Right cardiac atrium (tissue), 5 donors: ENCODE data around the gene SUPT16H. TPM values are rescaled to one million over a fixed set of nuclear protein-coding genes. Genes with fewer than 3 reads are reported as not detected.
A peak's percentile ranks its signal among the peaks of the same experiment; 100 is the strongest.
"Not testable (repeated sequence)": the region's sequence is repeated elsewhere in the genome, so short reads cannot be mapped to it uniquely, and the experiment has no call there.

Experiments used
- ATAC-seq, 2 donors: fragments of 200-7000 bp; cut with Tn5 transposase; one replicate each; pipeline versions ENCODE4 v1.8.0 to v1.9.1; 2020; ENCODE audit warnings: moderate library complexity in 2 of 2, mild to moderate bottlenecking in 1 of 2
- DNase-seq, 3 donors: peaks; one replicate each; pipeline ENCODE4 v3.0.0-alpha.2; 2020
- H3K27ac ChIP-seq: one replicate; pipeline ENCODE4 v1.5.1; 2013; ENCODE audit warnings: mild to moderate bottlenecking, low read length, control low read depth, moderate library complexity
- H3K27me3 ChIP-seq: one replicate; pipeline ENCODE4 v1.6.1; 2013; ENCODE audit not compliant: control insufficient read depth, insufficient read depth
- H3K4me1 ChIP-seq: one replicate; pipeline ENCODE4 v1.6.1; 2013; ENCODE audit warnings: low read length; ENCODE audit not compliant: control insufficient read depth, insufficient read depth
- H3K4me3 ChIP-seq: one replicate; pipeline ENCODE4 v1.5.1; 2013; ENCODE audit warnings: low read length, control low read depth
- H3K9me3 ChIP-seq: one replicate; pipeline ENCODE4 v1.6.1; 2013; ENCODE audit warnings: low read length; ENCODE audit not compliant: control insufficient read depth
- WGBS: extraction: QIAGEN DNeasy Blood & Tissue Kit; methylation state at CpG from one replicate; pipeline ENCODE4 v1.1.7; 2013; 5-methylcytosine and 5-hydroxymethylcytosine counted together
- intact Hi-C, 4 donors: fragments of 100-400 bp; cut with DNase I; formaldehyde crosslinking; loops; one replicate each; pipeline versions ENCODE4 v1.11.0 to v1.14.0; 2022 to 2023
- polyA plus RNA-seq: library from polyadenylated mRNA; stranded (reverse); fragments of 200-250 nt; gene quantifications from one replicate; pipeline ENCODE4 v1.2.3, GENCODE V29; 2013
- total RNA-seq, 4 donors: library from RNA; stranded (reverse); fragmentation: NEBNext Ultra II Directional; extraction: Animal tissue kit (Norgen Biotek cat#: 25700); gene quantifications; one replicate each; pipeline ENCODE4 v1.2.1, GENCODE V29; 2021
- donor health status: healthy with polysubstance abuse.
- donor health status: DM: no; HTN: yes; CAD: no.
- donor health status: DM: no; HTN: no; CAD: no.
- donor health status: DM: no; HTN: yes; CAD: no; lungs with severe emphysema.
- donor health status: DM: yes; HTN: yes; CAD: no.

The SUPT16H gene
- total and polyA plus RNA-seq, 5 donors = 27.4 to 38.7 (median 34.9) TPM

DNA sequence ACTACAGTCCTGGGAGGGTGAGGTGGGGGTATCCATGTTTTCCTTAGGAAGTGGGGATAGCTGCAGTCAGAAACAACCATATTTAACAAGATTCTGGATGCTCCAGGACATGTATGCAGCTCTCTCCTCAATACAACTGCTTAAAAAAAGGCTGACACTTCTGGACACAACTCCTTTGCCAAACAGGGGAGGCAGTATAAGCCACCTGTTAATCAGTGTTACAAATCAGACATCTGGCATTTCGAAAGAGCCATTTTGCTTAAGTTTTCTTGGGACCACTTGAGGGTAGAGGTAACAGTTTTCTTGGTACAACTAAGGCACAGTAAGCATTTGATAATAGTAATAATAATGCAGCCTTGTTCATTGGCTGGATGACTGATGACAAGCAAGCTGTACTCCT is 56.8 kb downstream of the SUPT16H start:
- H3K4me3 ChIP-seq = no peak overlapping the region
- H3K27me3 ChIP-seq = no peaks in the 10 kb centered on the region
- no peaks in the 10 kb centered on the region for H3K9me3 ChIP-seq
- ATAC-seq (no peak), DNase-seq (no peak)
- 75% methylated on average over 1 of the region's 1 CpG for WGBS
- no peak overlapping the region for H3K27ac ChIP-seq
- no peaks in the 10 kb centered on the region for H3K4me1 ChIP-seq
- intact Hi-C loops = no loop called here

- WGBS = 78% methylated on average over 2 of the region's 2 CpGs
- no peak for DNase-seq
- no peak for ATAC-seq
Observed at GRCh38 chr14:21322716-21323115, 61.1 kb downstream of the SUPT16H start.

DNA sequence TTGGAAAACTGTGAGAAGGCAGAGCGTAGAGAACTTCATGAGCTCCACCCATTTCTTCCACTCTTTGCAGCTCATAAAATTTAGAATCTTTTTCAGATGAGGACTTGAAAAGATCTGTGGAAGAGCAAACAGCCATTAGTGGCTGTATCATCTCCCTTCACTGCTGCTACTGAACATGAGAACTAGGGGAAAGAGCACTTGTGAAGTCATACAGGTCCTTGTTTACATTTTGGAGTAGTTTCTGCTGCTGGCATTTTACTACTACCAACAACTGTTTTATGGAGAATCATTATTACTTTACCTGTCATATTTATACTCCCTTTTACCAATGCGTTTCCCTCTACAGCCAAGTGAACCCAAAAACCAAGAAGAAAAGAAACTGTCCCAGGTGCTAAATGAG is 62.9 kb downstream of the SUPT16H start:
- Histone ChIP-seq H3K9me3 (no peaks in the 10 kb centered on the region), H3K27ac (no peak overlapping the region), H3K4me1 (no peaks in the 10 kb centered on the region), H3K27me3 (no peaks in the 10 kb centered on the region), H3K4me3 (no peak overlapping the region)
- DNase-seq (no peak), ATAC-seq (no peak)
- 91% methylated on average over 2 of the region's 2 CpGs for WGBS
- intact Hi-C loops = no loop called here

More at GRCh38 chr14:21322716-21323115, 61.1 kb downstream of the SUPT16H start:
- no peaks in the 10 kb centered on the region for H3K27me3 ChIP-seq
- no peaks in the 10 kb centered on the region for H3K4me1 ChIP-seq
- intact Hi-C loops = no loop called here
- H3K4me3 ChIP-seq = no peak overlapping the region
- no peaks in the 10 kb centered on the region for H3K9me3 ChIP-seq
- H3K27ac ChIP-seq = no peak overlapping the region

- H3K27ac ChIP-seq = no peak overlapping the region
- DNase-seq (no peak), ATAC-seq (no peak)
- H3K4me3 ChIP-seq = no peak overlapping the region
- WGBS = 39% methylated on average over 3 of the region's 3 CpGs
- H3K27me3 ChIP-seq = no peaks in the 10 kb centered on the region
- intact Hi-C loops = no loop called here
- no peaks in the 10 kb centered on the region for H3K4me1 ChIP-seq
- H3K9me3 ChIP-seq = no peaks in the 10 kb centered on the region
Observed at GRCh38 chr14:21317398-21317797, 66.4 kb downstream of the SUPT16H start.

DNA sequence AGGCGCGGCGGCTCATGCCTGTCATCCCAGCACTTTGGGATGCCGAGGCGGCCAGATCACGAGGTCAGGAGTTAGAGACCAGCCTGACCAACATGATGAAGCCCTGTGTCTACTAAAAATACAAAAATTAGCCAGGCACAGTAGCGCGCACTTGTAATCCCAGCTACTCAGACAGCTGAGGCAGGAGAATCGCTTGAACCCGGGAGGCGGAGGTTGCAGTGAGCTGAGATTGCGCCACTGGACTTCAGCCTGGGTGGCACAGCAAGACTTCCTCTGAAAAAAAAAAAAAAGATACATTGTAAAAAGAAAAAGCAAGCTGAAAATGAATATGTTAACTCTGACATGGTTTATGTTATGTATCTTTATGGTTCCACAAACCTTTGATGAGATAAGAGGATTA is 70.3 kb downstream of the SUPT16H start:
- no peaks in the 10 kb centered on the region for H3K27me3 ChIP-seq
- no peaks in the 10 kb centered on the region for H3K4me1 ChIP-seq
- intact Hi-C loops = no loop called here
- WGBS = 83% methylated on average over 12 of the region's 12 CpGs
- H3K4me3 ChIP-seq = no peak overlapping the region
- DNase-seq = no peak
- H3K27ac ChIP-seq = no peak overlapping the region
- H3K9me3 ChIP-seq = no peaks in the 10 kb centered on the region
- no peak for ATAC-seq

DNA sequence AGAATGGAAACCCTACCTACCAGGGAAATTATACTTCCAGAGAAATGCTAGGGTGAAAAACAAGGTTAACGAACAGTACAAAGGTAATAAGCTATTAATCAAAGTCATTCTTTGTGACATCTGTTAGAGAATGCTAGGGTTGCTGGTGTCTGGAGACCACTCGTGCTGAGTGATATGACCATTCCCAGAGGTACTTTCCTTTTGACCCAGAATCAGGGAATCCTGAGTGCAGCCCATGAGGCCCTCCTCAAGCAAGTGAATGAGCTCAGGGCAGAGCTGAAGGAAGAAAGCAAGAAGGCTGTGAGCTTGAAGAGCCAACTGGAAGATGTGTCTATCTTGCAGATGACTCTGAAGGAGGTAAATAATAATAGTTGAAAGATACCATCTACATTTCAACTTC is 72.2 kb downstream of the SUPT16H start:
- H3K9me3 ChIP-seq = no peaks in the 10 kb centered on the region
- H3K27ac ChIP-seq = no peak overlapping the region
- ATAC-seq = no peak
- DNase-seq = no peak
- H3K27me3 ChIP-seq = no peaks in the 10 kb centered on the region
- H3K4me3 ChIP-seq = no peak overlapping the region
- WGBS = 62% methylated on average over 2 of the region's 2 CpGs
- intact Hi-C loops = no loop called here
- H3K4me1 ChIP-seq = no peaks in the 10 kb centered on the region

- no peaks in the 10 kb centered on the region for H3K9me3 ChIP-seq
- no peaks in the 10 kb centered on the region for H3K27me3 ChIP-seq
- no peak for ATAC-seq
- intact Hi-C loops = no loop called here
- H3K27ac ChIP-seq = no peak overlapping the region
- no peaks in the 10 kb centered on the region for H3K4me1 ChIP-seq
- 95% methylated on average over 3 of the region's 3 CpGs for WGBS
- no peak for DNase-seq
- no peak overlapping the region for H3K4me3 ChIP-seq
Observed at GRCh38 chr14:21309956-21310355, 73.9 kb downstream of the SUPT16H start.

DNA sequence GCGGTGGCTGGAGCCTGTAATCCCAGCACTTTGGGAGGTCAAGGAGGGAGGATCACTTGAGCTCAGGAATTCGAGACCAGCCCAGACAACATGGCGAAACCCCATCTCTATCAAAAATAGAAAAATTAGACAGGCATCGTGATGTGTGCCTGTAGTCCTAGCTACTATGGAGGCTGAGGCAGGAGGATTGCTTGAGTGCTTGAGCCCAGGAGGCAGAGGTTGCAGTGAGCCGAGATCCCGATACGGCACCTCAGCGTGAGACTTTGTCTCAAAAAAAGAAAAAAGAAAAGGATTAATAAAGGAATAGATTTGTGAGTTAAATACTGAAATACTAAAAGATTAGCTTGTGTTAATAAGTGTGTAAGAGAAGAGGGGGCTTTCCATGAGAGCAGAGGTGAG is 74.6 kb downstream of the SUPT16H start:
- no peaks in the 10 kb centered on the region for H3K4me1 ChIP-seq
- intact Hi-C loops = no loop called here
- H3K9me3 ChIP-seq = no peaks in the 10 kb centered on the region
- H3K27ac ChIP-seq = no peak overlapping the region
- H3K4me3 ChIP-seq = peak overlapping the region; percentile 28
- H3K27me3 ChIP-seq = no peaks in the 10 kb centered on the region
- ATAC-seq (peak in 1 of 2 donors; percentile 23), DNase-seq (no peak)
- 75% methylated on average over 8 of the region's 8 CpGs for WGBS

DNA sequence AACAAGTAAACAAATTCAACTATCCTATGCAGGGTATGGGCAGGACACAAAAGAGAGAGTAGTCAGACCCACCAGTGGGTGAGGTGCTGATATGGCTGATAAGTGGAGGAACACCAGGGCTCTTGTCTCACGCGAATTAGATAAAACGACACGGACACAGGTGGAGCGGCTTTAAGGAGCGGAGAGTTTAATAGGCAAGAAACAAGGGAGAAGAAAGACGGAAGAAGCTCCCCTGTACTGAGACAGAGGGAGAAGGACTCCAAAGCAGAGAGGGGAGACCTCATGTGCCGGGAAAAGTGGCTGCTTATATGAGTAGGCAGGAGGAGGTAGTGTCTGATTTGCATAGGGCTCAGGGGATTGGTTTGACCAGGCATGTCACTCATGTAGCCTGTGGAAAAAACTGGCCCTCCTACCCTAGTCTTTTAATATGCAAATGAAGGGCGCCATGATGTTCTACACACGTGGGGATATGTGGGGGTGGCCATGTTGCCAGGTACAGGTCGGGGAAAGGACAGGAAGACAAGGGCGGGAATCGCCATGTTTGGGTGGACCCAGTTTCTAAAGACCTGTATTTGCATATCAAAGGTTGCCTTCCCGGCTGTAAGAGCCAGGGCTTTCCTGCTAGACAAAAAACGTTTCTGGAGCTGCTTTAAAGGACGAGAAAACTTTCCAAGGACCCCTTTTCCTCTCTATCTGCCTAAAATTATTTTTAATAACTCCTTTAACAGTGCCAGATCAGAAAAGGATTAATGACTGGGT is 75.2 kb downstream of the SUPT16H start:
- Histone ChIP-seq H3K4me1 (no peaks in the 10 kb centered on the region), H3K4me3 (peak overlapping the region; percentile 28), H3K9me3 (no peaks in the 10 kb centered on the region), H3K27me3 (no peaks in the 10 kb centered on the region), H3K27ac (peak overlapping the region; percentile 72)
- intact Hi-C loops = no loop called here
- ATAC-seq = peak; percentile 88 to 94
- WGBS = 3% methylated on average over 16 of the region's 16 CpGs
- peak; percentile 64 to 78 (median 76) for DNase-seq

DNA sequence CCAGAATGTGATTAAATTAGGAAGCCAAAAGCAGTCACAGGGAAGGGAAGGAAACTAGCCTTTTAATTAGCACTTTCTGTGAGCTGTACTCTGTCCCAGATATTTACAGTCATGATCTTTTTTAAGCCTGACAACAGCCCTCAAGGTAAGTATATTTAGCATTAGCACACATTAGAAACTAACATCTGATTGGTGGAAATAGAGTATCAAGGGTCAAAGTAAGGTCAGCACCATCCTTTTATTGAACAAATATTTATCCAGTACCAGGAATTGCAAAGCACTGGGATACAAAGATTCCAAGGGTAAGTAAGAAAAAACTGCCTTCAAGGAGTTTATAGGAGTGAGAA is 75.7 kb downstream of the SUPT16H start:
- peak overlapping the region; percentile 72 for H3K27ac ChIP-seq
- ATAC-seq = peak; percentile 34 to 36

DNA sequence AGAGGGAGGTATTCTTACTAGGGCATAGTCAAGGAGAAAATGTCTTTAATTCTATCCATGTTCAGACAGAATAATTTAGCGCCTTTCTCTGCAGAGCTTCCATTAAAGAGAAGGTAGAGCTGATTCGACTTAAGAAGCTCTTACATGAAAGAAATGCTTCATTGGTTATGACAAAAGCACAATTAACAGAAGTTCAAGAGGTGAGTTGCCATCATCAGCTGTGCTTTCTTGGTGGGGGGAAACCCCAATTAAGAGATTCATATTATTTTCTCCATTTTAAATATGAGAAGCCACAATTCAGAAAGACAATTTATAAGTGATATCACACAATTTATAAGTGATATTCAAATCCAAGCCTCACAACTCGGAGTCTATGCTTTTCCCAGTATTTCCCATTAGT is 76.2 kb downstream of the SUPT16H start:
- DNase-seq (no peak), ATAC-seq (no peak)
- H3K4me1 ChIP-seq = no peaks in the 10 kb centered on the region
- no peak overlapping the region for H3K4me3 ChIP-seq
- no peaks in the 10 kb centered on the region for H3K9me3 ChIP-seq
- intact Hi-C loops = no loop called here
- WGBS = 84% methylated on average over 3 of the region's 3 CpGs
- no peaks in the 10 kb centered on the region for H3K27me3 ChIP-seq
- H3K27ac ChIP-seq = no peak overlapping the region

More for the DNA sequence above, 75.7 kb downstream of the SUPT16H start:
- Histone ChIP-seq H3K27me3 (no peaks in the 10 kb centered on the region), H3K4me3 (peak overlapping the region; percentile 28), H3K9me3 (no peaks in the 10 kb centered on the region), H3K4me1 (no peaks in the 10 kb centered on the region)
- no peak for DNase-seq
- intact Hi-C loops = no loop called here

GRCh38 chr14:21302836-21303140 is 81.0 kb downstream of the SUPT16H start:
- H3K4me3 ChIP-seq, intact Hi-C loops, ATAC-seq, DNase-seq, H3K4me1 ChIP-seq, H3K27me3 ChIP-seq, H3K9me3 ChIP-seq, H3K27ac ChIP-seq: not testable (repeated sequence)
- WGBS = 91% methylated on average over 2 of the region's 2 CpGs
